ENCODE data around the gene TEX54.
"Not testable (repeated sequence)": the region's sequence is repeated elsewhere in the genome, so short reads cannot be mapped to it uniquely, and the experiment has no call there.

Gene TEX54

GRCh38 chr11:62854825-62855570 lies 22.4 kb upstream of the TEX54 start:
- DNase-seq = no peak

- no peak for DNase-seq
Observed at GRCh38 chr11:62854013-62854824, 21.6 kb upstream of the TEX54 start.

DNA sequence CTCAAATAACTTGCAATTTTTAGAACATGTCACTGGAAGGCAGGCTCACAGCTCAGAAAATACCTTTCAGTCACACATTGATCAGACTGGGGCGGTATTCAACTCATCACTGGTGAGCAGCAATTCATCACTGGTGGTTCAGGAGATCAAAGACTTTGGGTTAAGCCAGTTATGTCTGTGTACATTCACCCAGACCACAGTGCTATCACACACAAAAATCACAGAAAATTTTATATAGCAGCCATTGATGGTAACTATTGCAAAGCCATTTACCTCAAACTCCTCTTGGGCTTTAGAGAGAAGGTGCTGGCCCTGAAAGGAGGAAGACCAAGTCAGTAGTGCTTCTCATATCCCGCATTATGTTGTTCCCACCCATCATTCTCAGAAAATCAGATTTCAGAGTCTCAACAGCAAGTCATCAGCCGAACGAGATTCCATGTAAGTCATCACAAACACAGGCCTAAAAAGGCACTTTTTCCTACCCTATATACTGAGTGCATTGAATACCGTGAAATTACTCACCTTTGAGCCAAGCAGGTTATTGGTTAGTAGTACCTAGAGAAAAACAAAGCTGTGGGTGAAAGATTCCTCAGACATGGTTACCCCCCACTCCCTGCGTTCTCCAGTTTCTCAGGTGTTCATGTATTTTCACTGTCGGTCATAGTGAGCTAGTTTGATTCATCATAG lies 20.8 kb upstream of the TEX54 start:
- no peak for DNase-seq

DNA sequence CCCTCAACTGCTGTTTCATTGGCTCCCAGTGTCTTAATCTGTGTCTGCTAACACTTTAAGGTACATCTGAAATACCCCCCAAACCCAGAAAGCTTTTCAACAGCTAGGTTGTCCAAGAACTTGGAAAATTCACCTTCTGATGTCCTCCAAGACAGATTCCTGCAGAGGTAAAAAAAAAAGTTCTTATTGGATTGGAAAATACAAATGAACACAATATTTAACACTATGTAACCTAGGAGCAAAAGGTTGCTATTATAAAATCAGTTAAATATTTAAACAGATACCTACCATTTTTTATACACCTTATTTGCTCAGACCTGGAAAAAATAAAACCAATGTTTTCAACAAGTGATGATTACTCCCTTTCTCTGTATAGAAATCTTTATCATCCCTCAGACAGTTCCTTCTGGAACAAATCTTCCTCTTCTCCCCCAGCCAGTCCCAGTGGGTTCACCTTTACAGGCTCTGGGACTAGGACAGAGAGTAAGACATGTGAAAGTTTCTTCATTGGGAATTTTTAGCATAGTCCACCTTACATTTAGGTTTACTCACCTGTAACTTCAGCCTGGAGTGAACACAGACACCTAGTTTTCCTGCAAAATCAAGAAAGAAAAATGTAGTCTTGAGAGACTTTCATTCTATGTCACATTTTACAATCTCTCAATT lies 20.0 kb upstream of the TEX54 start:
- DNase-seq = no peak

GRCh38 chr11:62851807-62852522 lies 19.3 kb upstream of the TEX54 start:
- DNase-seq = no peak

DNA sequence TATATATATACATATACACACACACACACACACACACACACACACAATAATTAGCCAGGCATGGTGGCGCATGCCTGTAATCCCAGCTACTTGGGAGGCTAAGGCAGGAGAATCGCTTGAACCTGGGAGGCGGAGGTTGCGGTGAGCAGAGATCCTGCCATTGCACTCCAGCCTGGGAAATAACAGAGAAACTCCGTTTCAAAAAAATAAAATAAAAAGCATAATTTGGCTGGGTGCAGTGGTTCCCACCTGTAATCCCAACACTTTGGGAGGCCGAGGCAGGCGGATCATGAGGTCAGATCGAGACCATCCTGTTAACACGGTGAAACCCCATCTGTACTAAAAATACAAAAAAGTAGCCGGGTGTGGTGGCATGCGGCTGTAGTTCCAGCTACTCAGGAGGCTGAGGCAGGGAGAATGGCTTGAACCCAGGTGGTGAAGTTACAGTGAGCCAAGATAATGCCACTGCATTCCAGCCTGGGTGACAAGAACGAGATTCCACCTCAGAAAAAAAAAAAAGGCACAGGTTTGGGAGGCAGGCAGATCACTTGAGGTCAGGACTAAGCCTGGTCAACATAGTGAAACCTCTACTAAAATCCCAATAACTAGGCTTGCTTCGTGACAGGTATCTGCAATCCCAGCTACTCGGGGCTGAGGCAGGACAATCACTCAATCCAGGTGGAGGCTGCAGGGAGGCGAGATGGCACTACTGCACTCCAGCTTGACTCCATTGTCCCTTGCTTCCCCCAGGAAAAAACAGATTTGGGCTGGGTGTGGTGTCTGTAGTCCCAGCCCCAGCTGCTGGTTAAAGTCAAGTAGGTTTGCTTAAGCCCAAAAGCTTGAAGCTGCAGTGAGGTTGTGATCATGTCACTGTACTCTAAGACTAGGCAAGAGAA lies 18.5 kb upstream of the TEX54 start:
- DNase-seq = no peak

- no peak for DNase-seq
Observed at GRCh38 chr11:62847767-62848314, 15.2 kb upstream of the TEX54 start.

GRCh38 chr11:62846177-62846576 lies 13.5 kb upstream of the TEX54 start:
- DNase-seq = no peak

- no peak for DNase-seq
Observed at GRCh38 chr11:62844154-62844553, 11.5 kb upstream of the TEX54 start.

GRCh38 chr11:62843466-62843865 lies 10.8 kb upstream of the TEX54 start:
- DNase-seq = no peak

DNA sequence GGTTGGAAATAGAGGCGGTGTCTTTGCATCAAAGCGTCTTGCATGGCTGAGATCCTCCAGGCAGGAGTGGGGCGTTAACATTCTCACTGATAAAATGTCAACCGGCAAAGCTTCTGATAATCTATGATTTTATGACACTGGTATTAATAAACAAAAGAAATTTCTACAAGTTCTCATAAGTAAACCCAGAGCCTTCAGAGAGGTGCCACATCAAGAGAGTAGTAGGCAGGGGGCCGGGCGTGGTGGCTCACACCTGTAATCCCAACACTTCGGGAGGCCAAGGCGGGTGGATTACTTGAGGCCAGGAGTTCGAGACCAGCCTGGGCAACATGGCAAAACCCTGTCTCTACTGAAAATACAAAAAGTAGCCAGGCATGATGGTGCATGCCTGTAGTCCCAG lies 10.2 kb upstream of the TEX54 start:
- not testable (repeated sequence) for DNase-seq

DNA sequence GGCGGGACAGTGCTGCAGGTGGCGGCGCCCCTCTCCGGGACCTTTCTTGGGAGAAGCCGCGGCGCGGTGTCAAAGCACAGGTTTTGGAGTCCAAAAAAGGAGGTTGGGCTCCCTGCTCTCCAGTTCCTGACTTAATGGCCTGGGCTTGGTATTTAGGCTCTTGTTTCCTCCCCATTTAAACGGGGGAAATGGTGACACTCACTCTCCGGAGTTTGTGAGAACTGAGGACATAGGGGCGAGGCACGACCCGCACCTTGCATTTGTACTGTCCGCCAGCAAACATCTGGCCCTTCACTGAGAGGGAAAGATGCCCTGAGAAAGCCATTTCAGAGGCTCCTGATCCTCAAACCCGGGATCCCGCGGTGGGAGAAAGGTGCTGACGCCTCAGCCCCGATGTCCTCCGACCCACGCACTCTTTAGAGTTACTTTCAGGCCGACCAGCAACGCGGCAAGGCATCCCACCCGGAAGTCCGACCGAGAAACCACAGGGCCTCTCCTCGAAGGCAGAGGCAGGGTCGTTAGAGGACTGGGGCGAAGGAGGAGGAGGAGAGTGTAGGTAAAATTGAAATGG lies 9.6 kb upstream of the TEX54 start:
- no peak for DNase-seq

DNA sequence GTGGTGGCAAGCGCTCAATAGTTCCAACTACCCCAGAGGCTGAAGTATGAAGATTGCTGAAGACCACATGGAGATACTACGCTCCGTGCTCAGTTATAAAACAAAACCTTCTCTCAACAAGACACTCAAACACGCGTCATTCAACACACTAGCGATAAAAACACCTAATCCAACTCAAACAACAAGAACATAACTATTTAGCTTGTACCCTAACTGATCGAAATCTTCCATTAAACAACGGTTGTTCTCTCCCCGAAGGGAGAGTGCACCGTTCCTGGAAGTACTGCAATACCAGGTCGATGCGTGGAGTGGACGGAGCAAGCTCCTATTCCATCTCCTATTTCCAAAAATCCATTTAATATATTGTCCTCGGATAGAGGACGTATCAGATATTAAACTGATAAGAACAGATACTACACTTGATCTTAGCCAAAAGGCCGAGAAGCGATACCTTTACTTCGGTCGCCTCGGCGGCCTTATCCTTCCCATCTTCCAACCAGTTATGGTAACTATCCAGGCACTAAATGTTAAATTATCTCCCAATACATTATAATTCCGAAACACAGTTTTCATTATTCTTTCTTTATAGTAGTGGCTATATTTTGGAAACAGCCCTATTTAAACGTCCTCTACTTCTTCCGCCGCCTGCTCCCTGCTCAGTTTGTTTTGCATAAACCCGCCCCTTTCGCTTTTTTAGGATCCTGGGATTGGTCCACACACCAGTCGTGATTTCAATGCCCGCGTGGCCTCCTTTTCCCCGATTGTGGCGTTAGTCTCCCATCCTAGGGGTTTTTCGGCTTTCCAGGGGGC lies 8.9 kb upstream of the TEX54 start:
- DNase-seq = peak; percentile 93

DNA sequence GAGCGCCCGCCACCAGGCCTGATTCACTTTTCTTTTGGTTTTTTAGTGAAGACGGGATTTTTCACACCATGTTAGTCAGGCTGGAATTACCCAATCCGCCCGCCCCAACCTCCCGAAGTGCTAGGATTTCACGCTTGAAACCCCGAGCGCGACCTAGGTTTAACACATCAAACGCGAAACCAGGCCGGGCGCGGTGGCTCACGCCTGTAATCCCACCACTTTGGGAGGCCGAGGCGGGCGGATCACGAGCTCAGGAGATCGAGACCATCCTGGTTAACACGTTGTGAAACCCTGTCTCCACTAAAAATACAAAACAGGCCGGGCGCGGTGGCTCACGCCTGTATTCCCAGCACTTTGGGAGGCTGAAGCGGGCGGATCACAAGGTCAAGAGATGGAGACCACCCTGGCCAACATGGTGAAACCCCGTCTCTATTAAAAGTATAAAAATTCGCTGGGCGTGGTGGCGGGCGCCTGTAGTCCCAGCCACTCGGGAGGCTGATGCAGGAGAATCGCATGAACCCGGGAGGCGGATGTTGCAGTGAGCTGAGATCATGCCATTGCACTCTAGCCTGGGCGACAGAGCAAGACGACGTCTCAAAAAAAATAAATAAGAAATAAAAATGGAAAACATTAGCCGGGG lies 8.2 kb upstream of the TEX54 start:
- peak; percentile 71 for DNase-seq

DNA sequence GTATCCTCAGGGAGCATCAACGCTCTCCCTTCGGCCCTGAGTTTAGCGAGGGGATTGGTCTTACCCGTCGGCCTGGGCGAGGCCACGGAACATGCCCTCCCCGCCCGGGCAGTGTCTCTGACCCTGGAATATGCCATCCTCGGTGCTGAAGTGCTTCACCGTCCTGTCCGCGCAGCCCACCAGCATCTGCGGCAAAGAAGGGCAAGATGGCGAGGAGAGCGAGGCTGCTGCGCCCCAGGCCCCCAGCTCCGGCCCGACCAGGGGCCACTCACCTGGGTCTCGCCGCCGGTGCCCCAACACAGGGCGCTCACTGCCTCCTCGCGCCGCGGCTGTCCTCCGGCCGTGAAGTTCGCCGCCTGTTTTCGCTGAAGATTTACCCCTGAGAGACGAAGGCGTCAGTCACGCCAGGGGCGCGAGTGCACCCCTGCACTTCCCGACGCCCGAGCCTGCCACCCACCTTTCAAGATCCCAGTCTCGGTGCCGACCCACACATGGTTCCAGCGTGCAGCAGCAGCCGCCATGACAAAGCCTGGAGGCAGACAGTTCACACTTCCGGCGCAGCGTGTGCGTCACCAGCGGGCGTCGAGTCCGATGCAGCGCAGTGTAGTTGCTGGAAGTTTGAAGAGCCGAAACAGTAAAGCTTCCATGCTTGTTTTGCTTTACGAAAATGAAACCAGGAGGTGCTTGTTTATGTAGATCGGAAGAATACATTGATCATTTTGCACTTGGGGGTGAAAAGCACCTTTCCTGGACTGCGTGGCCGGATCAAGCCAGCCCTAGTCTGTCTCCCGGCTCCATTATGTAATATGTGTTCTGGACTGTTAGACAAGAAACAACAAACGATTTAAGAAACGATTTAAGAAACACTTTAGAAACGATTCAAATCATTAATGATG lies 6.7 kb upstream of the TEX54 start, which contains the start of gene WDR74:
Gene WDR74 (minus strand): TSS at position 541 of the 896 bp plus-strand sequence. CDS start 20 bp downstream, at position 521.
- peak; percentile 96 for DNase-seq

DNA sequence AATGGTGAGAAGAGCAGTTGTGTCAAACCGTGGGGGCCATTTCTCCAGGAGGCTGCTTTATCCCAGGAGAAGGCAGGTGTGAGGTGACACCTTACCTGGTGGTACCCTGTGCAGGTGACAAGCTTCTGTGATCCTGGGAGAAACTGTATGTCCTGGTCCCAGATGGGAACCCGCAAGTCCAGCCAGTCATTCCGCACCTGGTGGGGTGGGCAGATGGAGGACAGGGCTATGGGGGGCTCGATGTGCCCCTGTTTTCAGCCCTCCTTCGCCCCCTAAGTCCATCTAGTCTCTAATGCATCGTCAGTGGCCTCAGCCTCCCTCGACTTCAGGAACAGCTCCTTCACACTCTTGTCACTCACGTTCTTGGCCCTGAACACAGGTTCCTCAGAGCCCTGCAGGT lies 2.7 kb upstream of the TEX54 start:
- no peak for DNase-seq

- DNase-seq = peak; percentile 100
Observed at GRCh38 chr11:62831520-62832335, 913 bp downstream of the TEX54 start, which contains the start of gene STX5. Gene STX5 (minus strand): TSS chr11:62832051. CDS start chr11:62831243, 808 bp downstream.
